Vagina (tissue), 2 donors: ENCODE measurements around the gene NELL1. TPM values are rescaled to one million over a fixed set of nuclear protein-coding genes. Genes with fewer than 3 reads are reported as not detected.

ENCODE experiments used
- DNase-seq, 2 donors: peaks; one replicate each; pipeline ENCODE4 v3.0.0-alpha.2; 2017; ENCODE audit errors: extremely low spot score in 2 of 2
- H3K27ac ChIP-seq: fragments of 200-600 bp; sonication (generic); one replicate; pipeline ENCODE4 v1.5.1; 2019
- H3K27me3 ChIP-seq: fragments of 200-600 bp; sonication (generic); one replicate; pipeline ENCODE4 v1.5.1; 2019
- H3K36me3 ChIP-seq, 2 donors: fragments of 200-600 bp; sonication (generic); one replicate each; pipeline ENCODE4 v1.5.1; 2017 to 2019
- H3K4me1 ChIP-seq: fragments of 200-600 bp; sonication (generic); one replicate; pipeline ENCODE4 v1.5.1; 2019
- H3K4me3 ChIP-seq, 2 donors: fragments of 200-600 bp; sonication (generic); 1 replicate in 1 of 2; 2 replicates in 1 of 2; pipeline ENCODE4 v1.5.1; 2016 to 2019
- H3K9me3 ChIP-seq: fragments of 200-600 bp; sonication (generic); one replicate; pipeline ENCODE4 v1.5.1; 2019
- POLR2A ChIP-seq, 2 donors: fragments of 450-650 bp; IDR thresholded peaks; one replicate each; pipeline ENCODE4 v1.6.1; 2017; ENCODE audit warnings: antibody characterized with exemption in 2 of 2, mild to moderate bottlenecking in 2 of 2, moderate library complexity in 2 of 2
- POLR2AphosphoS5 ChIP-seq, 2 donors: sonication (generic); formaldehyde crosslinking; IDR thresholded peaks; one replicate each; pipeline ENCODE4 v1.9.0; 2017; ENCODE audit warnings: antibody characterized with exemption in 2 of 2, mild to moderate bottlenecking in 2 of 2, low read depth in 1 of 2; ENCODE audit not compliant: insufficient read depth in 1 of 2
- intact Hi-C: fragments of 100-400 bp; cut with DNase I; formaldehyde crosslinking; loops from one replicate; pipeline ENCODE4 v1.15.1; 2023
- total RNA-seq: library from RNA; depleted of rRNA; stranded (reverse); fragments of >200 nt; gene quantifications from one replicate; pipeline ENCODE4 v1.2.3, GENCODE V29; 2016
- TF ChIP-seq, protein P1 (sequence below), 3 experiments: fragments of 450-650 bp in 2 of 3; fragments of 200-600 bp in 1 of 3; sonication (generic) in 1 of 3; IDR thresholded peaks; one replicate each; pipeline ENCODE4 v1.5.1; 2017 to 2019; ENCODE audit warnings: antibody characterized with exemption in 3 of 3, mild to moderate bottlenecking in 2 of 3, moderate library complexity in 2 of 3

NELL1 gene
- total RNA-seq, 1 donor from 2014 or later = 0.49 TPM

GRCh38 chr11:21142007-21142406 is 472.6 kb downstream of the NELL1 start:
- no peak for DNase-seq
- H3K27ac ChIP-seq = no peak overlapping the region
- no peak overlapping the region for H3K4me3 ChIP-seq
- TF ChIP-seq, protein P1, sequence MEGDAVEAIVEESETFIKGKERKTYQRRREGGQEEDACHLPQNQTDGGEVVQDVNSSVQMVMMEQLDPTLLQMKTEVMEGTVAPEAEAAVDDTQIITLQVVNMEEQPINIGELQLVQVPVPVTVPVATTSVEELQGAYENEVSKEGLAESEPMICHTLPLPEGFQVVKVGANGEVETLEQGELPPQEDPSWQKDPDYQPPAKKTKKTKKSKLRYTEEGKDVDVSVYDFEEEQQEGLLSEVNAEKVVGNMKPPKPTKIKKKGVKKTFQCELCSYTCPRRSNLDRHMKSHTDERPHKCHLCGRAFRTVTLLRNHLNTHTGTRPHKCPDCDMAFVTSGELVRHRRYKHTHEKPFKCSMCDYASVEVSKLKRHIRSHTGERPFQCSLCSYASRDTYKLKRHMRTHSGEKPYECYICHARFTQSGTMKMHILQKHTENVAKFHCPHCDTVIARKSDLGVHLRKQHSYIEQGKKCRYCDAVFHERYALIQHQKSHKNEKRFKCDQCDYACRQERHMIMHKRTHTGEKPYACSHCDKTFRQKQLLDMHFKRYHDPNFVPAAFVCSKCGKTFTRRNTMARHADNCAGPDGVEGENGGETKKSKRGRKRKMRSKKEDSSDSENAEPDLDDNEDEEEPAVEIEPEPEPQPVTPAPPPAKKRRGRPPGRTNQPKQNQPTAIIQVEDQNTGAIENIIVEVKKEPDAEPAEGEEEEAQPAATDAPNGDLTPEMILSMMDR (IDR thresholded peaks at IDR 0.05) = no peak
- TF ChIP-seq POLR2AphosphoS5 (IDR thresholded peaks at IDR 0.05; ENCODE audit: insufficient read depth in 1 of 2, low read depth in 1 of 2) = no peak
- no peak for TF ChIP-seq POLR2A (IDR thresholded peaks at IDR 0.05)
- intact Hi-C loops = no loop called here
- H3K4me1 ChIP-seq = no peaks in the 10 kb centered on the region
- H3K36me3 ChIP-seq = no peaks in the 10 kb centered on the region
- H3K9me3 ChIP-seq = no peaks in the 10 kb centered on the region
- H3K27me3 ChIP-seq = no peaks in the 10 kb centered on the region

GRCh38 chr11:21144531-21144930 is 475.1 kb downstream of the NELL1 start:
- DNase-seq = no peak
- Histone ChIP-seq H3K27me3 (no peaks in the 10 kb centered on the region), H3K27ac (no peak overlapping the region), H3K4me1 (no peaks in the 10 kb centered on the region), H3K4me3 (no peak overlapping the region), H3K9me3 (no peaks in the 10 kb centered on the region), H3K36me3 (no peaks in the 10 kb centered on the region)
- intact Hi-C loops = no loop called here
- TF ChIP-seq POLR2A (IDR thresholded peaks at IDR 0.05) (no peak), POLR2AphosphoS5 (IDR thresholded peaks at IDR 0.05; ENCODE audit: insufficient read depth in 1 of 2, low read depth in 1 of 2) (no peak)
- TF ChIP-seq, protein P1 (IDR thresholded peaks at IDR 0.05) = no peak

DNA sequence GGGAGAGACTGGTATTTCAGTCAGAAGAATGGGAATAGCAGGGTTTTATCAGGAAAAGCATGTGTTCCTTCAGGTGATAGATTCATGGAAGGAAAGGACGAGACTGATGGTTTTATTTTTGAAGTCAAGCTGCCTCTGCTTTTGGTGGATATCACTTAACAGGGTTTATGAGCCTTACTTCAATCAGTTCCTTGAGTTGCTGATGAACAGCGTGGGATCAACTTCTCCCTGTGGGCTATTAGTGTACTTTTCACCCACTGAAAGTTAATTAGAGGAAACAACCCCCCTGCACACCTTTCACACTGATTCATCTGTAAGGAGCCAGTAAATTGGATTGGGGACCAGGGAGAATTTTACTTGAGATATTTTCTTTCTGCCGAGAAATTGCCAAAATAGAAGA is 479.0 kb downstream of the NELL1 start:
- Histone ChIP-seq H3K9me3 (no peaks in the 10 kb centered on the region), H3K4me3 (no peak overlapping the region), H3K4me1 (no peaks in the 10 kb centered on the region), H3K36me3 (no peaks in the 10 kb centered on the region), H3K27ac (no peak overlapping the region), H3K27me3 (no peaks in the 10 kb centered on the region)
- TF ChIP-seq POLR2AphosphoS5 (IDR thresholded peaks at IDR 0.05; ENCODE audit: insufficient read depth in 1 of 2, low read depth in 1 of 2) (no peak), POLR2A (IDR thresholded peaks at IDR 0.05) (no peak)
- TF ChIP-seq, protein P1 (IDR thresholded peaks at IDR 0.05) = no peak
- no peak for DNase-seq
- intact Hi-C loops = no loop called here

DNA sequence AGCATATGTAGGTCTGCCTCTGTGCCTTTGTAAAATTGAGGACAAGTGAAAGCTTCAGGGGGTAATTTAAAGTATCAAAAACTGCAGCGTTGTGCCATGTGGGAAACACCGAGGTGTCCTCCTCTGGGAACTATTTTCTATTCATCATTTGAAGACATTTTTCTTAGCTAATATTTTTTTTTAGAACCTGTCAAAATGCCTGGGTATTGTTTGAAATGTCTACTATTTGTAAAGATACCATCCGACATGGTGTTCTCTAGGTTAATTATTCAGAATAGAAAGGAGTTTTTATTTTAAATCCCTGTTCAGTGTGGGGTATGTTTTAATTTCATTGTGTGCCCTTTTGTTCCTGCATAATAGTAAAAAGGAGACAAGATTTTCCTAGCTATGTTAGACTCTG is 490.8 kb downstream of the NELL1 start:
- intact Hi-C loops = no loop called here
- H3K27me3 ChIP-seq = no peaks in the 10 kb centered on the region
- TF ChIP-seq, protein P1 (IDR thresholded peaks at IDR 0.05) = no peak
- TF ChIP-seq POLR2AphosphoS5 (IDR thresholded peaks at IDR 0.05; ENCODE audit: insufficient read depth in 1 of 2, low read depth in 1 of 2) = no peak
- TF ChIP-seq POLR2A (IDR thresholded peaks at IDR 0.05) = no peak
- H3K36me3 ChIP-seq = no peaks in the 10 kb centered on the region
- no peak overlapping the region for H3K27ac ChIP-seq
- no peaks in the 10 kb centered on the region for H3K4me1 ChIP-seq
- no peak overlapping the region for H3K4me3 ChIP-seq
- no peaks in the 10 kb centered on the region for H3K9me3 ChIP-seq
- no peak for DNase-seq

DNA sequence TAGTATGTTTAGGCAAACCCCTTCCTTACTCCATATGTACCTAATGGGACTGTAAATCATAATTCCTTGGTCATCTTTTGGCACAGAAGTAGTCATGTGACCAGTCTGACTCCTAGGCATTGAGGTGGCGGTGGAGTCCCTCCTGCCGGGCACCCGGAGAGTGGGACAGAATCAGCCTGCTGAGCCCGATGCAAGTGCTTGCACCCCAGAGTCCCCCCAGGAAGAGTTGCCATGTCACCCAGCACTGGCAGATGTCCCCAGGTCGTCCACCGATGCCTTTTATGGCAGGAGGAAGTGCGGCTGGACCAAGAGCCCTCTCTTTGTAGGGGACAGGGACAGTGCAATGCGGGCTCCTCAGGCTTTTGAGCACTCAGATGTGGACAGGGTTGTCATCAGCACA is 500.3 kb downstream of the NELL1 start:
- Histone ChIP-seq H3K4me1 (no peaks in the 10 kb centered on the region), H3K27ac (no peak overlapping the region), H3K36me3 (no peaks in the 10 kb centered on the region), H3K27me3 (no peaks in the 10 kb centered on the region), H3K4me3 (no peak overlapping the region), H3K9me3 (no peaks in the 10 kb centered on the region)
- no peak for DNase-seq
- no peak for TF ChIP-seq POLR2AphosphoS5 (IDR thresholded peaks at IDR 0.05; ENCODE audit: insufficient read depth in 1 of 2, low read depth in 1 of 2)
- TF ChIP-seq, protein P1 (IDR thresholded peaks at IDR 0.05) = no peak
- TF ChIP-seq POLR2A (IDR thresholded peaks at IDR 0.05) = no peak
- intact Hi-C loops = no loop called here
